Stimulated activated naive CD8-positive, alpha-beta T cell treated with anti-CD3 and anti-CD28 coated beads, Interleukin-15, Interleukin-2, amounts not matched to agents 100 U/mL and 50 U/mL, for 24 hours (primary cell): ENCODE data around the gene CARD10.
"Not testable (repeated sequence)": the region's sequence is repeated elsewhere in the genome, so short reads cannot be mapped to it uniquely, and the experiment has no call there.

Experiments used
- ATAC-seq: fragments of 150-1000 bp; cut with Tn5 transposase; one replicate; pipeline ENCODE4 v1.10.0; 2021
- DNase-seq: peaks from one replicate; pipeline ENCODE4 v3.0.0; 2021

The CARD10 gene

DNA sequence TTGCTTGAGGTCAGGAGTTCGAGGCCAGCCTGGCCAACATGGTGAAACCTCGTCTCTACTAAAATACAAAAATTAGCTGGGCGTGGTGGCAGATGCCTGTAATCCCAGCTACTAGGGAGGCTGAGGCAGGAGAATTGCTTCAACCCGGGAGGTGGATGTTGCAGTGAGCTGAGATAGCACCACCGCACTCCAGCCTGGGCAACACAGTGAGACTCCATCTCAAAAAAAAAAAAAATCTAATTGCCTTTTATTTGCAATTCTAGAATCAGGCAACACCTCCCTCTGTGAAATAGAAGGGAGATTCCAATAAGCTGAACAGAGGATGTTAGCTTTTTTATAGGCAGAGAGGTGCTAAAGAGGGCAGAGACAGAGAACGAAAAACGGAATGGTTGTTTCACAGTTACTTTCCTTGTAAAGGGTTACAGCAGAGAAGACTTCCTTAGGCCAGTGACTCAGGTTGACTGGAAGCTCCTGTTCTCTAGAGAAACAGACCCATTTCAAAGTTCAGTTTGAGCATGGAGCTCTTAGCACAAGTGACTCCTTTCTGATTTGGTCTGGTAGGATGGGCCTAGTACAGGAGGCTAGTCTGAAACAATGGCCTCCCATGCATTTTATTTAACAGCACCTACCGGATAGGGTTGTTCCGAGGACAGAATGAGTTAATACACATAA, 8.0 kb upstream of the CARD10 start:
- not testable (repeated sequence) for DNase-seq, ATAC-seq

DNA sequence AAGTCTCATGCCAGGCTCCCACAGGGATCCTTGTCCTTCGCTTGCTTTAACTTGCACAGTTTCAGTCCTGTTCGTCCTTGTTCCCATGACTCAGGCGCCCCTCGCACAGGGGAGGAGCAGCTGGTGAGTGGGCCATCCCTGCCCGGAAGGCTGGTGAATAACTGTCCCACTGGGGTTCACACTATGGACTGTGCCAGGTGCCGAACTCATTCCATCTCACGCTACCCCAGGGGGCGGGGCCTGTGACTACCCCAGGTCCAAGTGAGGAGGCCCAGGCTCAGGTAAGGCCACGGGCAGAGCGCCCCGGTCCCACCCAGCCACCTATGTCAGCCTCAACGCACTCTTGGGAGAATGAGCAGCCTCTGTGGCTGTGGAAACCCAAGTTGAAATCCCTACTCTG, 7.2 kb upstream of the CARD10 start:
- ATAC-seq (no peak), DNase-seq (no peak)

DNA sequence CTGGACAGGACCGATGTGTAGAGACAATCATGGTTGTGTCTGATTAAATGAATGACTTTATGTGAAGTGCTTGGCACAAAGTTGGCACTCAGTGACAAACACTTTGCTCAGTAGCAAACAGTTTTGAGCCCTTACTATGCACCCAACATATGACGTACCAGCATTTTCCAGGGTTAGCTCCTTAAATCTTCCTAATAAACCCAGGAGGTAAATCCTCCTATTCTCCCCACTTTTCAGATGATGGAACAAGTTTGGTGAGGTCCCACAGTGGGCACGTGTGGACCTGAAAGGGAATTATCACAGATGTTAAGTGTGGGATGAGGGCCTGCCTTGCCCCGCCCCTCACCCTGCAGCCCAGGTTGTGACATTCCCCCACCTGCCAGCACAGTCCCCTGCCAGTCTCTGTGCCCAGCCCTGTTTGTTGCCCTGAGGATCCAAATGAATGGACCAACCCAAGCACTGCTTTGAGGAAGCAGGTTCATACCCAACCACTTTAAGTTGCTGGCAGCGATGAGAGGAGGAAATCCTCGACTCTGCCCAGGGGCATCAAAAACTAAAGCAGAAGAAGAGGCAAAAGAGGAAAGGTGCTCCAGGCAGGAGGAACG, 6.6 kb upstream of the CARD10 start:
- DNase-seq, result no peak
- no peak for ATAC-seq

DNA sequence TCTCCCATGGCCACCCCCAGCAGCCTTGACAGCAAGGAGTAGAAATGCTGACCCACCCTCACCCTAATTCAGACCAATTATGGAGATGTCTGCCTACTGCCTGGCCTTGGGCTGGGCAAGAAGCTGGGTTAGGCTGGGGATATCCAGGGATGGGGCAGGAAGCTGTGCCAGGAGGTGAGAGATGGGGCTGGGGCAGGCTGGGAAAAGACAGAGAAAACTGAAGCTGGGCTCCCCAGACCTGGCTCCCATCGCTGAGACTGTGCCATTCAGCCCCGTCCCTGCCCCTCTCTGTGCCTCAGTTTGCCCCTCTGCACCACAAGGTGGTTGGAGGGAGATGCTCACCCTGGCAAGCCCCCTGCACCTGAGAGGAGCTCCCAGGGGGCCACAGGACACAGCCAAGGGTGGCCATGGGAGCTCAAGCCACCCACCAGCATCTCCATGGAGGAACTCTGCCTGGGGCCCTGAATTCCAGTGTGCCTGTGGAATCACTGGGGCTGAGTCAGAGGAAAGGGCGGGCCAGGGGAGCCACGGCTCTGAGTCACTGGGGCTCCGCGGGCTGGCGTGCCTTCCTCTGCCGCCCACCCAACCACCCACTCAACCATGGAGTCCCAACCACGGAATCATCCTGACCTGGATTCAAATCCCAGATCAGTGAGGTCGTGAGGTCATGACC, 6.0 kb upstream of the CARD10 start:
- ATAC-seq (no peak), DNase-seq (peak; percentile 36)

DNA sequence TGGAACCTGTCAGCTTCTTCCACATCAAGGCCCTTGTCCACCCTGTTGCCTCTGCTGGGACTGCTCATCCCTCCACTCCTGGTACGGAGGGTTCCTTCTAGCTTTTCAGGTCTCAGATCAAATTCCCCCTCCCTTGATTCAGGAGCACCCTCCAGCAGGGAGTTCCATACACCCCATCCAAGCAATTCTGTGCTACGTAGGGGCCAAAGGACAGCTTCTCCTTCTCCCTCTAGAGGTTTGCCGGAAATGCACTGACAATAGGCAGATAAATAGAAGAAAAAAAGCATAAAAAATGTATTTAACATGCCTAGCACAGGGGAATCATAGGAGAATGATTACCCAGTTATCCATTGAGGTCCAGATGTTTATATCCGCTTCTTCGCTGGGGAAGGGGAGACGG, 3.3 kb upstream of the CARD10 start:
- DNase-seq, result no peak
- no peak for ATAC-seq

DNA sequence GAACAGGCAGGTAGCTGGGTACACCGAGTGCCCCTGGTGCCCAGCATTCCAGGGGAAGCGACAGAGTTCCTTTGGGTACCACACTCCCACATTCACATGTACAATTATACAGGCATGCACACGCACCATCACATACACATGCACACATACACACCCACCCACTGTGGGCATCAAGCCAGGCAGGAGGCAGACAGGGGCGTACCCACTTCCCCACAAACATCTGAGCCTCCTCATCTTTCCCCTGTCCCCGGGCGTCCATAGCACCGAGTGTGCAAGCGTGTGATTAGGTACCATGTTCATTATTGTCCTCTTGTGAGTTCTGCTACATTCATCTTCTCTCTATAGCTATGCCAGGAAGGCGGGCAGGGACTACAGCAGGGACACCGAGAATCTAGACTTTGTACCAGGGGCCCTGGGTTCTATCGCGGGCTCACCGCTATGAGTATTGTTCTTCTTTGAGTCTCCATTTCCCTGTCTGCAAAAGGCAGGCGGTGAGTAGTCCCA, 2.1 kb upstream of the CARD10 start:
- DNase-seq, result no peak

DNA sequence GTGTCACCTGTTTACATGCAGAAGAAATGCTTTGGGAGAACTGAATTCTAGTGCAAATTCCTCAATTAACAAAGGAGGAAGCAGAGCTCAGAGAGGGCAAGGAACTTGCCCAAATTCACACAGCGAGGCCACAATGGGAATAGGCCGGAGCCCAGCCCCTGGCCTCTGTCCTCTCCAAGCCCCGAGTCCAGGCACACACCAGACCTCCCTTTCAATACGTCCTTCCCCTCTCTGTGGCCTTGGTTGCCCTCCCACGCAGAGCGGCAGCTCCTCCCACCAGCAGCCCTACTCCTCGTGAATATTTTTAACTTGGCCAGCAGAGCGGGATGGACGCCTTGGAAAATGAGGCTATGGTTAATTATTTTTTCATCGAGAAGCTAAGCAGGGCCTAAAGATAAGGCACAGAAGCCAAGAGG, 1.6 kb upstream of the CARD10 start:
- ATAC-seq, result no peak
- no peak for DNase-seq

More for the DNA sequence above, 2.1 kb upstream of the CARD10 start:
- no peak for ATAC-seq

DNA sequence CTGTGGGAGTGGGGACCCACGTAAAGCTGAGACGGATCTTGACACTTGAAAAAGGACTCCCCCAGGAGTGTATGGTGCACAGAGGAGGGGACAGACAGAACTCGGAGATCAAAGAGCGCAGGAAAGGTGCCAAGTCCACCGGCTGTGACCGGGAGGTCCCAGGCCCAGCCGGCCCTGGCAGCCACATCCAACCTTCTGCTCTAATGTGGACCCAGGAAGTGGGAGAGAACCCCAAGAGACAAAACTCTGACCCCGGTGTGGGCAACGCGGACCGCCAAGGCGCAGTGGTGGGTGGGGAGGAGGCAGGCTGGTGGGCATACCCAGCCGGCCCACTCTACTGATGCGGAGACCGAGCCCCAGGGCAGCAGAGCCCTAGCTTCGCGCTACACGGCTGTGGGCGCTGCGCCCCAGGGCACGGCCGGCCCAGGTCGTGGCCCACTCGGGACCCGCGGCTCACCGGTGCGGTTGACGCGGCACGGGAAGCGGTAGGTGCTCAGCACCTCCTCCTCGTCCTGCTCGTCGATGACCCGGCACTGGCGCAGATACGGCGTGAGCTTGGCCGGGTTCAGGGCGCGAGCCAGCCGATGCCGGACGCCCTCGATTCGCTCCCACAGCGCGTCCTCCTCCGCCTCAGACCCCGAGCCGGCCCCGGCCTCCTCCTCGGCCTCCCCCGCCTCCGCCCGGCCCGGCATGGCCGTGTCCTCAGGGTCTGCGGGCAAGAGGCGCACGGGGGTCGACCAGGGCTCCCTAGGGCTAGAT, 527 bp downstream of the CARD10 start:
- ATAC-seq, result peak; percentile 4
- DNase-seq, result no peak

DNA sequence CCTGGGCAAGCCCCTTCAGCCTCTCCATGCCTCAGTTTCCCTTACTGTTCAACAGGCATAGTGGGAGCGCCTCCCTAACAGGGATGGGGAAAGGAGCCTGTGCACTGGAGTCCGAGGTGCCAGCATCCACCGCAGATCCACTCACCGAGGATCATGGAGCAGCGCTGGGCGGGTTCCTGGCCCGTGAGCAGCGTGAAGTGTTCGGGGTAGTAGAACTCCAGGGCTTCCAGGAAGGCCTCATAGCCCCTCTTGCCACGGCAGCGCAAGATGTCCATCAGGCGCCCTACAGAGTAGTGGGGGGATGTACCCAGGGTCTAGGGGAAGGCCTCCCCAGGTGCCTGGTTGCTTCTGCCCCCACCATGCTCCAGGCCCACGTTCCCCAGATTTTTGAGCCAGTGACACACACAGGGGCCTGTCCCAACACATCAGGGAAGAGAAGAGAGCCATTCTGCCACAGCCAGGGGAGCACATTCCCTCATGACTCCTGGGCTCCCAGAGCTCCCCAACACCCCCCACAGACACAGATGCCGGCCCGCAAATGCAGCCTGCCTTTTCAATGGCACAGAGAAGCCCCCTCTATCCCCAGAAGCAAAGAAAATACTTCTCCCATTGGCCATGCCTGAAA, 1.3 kb downstream of the CARD10 start:
- ATAC-seq (no peak), DNase-seq (no peak)

DNA sequence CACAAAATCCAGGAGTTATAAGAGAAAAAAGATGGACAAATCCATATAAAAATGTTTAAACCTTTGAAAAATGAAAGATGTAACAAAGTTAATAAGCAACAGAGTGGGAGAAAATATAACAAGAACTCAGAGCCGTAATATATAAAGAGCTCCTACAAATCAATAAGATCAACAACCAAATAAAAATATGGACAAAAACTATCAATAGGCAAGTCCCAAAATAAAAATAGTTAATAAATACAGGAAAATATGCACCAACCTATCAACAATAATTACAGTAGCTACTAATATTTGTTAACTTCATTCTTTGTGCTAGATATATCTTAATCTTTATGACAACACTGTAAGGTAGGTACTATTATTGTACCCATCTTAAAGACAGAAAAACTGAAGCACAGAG, 2.8 kb downstream of the CARD10 start:
- no peak for ATAC-seq

DNA sequence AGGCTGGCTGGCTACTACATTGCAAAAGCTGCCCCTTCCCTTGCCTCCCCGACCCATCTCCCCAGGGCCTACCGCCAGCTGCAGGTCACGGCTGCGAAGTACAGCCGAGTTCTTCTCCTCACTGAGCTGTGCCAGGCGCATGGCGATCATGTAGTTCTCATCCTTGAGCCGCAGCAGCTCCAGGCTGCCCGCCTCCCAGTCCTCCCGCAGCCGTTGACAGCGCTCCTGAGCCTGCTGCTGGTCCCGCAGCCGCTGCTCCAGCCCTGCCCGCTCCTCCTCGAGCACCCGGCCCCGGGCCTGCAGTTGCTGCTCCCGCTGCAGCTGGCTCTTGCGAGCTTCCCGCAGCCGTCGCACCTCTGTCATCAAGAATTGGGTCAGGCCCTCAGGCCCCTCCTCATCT, 3.3 kb downstream of the CARD10 start:
- no peak for ATAC-seq
- DNase-seq, result no peak

More for the DNA sequence above, 2.8 kb downstream of the CARD10 start:
- DNase-seq, result no peak

DNA sequence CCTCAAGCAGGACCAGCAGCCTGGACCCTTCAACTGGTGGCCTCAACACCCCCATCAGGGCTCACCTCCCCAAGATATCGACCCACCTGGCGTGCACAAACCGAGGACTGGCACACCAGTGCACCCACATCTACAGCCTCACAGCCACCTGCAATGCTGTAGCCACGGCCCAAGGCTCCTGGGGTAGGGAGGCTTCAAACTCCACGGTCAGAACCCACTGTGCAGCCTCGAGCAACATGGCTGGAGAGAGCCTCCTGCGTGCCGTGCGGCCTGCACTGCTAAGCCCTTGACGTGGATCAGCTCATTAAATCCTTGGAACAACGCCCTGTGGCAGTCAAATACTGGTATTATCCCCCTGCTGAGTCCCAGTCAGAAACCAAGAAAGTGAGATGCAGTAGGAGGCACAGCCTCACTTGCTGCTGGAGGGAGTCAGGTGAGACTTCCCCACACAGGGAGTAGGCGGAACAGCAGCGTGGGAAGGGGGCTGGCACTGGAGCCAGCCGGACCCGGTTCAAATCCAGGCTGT, 4.6 kb downstream of the CARD10 start:
- ATAC-seq (no peak), DNase-seq (no peak)

DNA sequence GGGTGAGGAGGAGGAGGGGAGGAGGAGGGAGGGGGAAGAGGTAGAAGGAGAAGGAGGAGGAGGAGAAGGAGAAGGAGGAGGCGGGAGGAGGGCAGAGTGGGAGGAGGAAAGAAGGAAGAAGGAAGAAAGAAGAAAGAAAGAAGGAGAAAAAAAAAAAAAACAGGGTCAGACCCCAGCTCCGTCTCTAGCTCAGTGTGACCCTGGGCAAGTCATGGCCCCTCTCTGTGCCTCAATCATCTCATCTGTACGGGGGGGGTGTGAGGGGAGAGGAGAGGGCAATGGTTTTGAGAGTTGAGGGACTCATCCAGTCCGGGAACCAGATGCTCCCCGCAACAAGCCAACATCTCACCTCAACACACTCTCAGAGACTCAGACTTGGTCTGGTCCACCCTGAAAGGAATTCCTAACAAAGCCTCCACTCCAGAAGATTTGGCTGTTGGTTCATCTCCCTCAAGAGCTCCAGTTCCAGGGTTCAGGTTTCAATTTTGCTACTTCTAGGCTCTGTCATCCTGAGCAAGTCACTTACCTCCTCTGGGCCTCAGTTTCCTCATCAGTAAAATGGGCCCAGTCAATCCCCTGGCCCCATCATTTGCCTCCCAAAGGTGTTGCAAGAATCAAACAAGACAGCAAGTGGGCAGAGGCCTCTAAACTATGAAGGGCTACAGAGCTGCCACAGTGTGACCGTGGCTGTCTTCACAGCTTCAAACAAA, 7.7 kb downstream of the CARD10 start:
- no peak for ATAC-seq
- no peak for DNase-seq

DNA sequence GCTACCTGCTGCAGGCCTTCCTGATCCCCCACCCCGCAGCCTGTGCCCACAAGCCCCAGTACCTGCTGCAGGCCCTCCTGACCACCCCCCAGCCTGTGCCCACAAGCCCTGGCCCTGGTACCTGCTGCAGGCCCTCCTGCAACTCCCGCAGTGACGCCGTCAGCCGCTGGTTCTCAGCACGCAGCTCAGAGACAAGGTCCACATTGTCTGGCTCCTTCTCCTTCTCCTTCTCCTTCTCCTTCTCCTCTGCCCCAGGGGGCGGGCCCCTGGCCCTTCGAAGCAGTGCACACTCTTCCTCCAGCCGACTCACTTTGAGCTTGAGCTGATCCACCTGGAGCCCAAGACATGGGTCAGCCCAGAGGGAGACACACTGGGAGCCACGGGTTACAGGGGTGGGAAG, 9.1 kb downstream of the CARD10 start:
- no peak for DNase-seq
- ATAC-seq, result no peak

DNA sequence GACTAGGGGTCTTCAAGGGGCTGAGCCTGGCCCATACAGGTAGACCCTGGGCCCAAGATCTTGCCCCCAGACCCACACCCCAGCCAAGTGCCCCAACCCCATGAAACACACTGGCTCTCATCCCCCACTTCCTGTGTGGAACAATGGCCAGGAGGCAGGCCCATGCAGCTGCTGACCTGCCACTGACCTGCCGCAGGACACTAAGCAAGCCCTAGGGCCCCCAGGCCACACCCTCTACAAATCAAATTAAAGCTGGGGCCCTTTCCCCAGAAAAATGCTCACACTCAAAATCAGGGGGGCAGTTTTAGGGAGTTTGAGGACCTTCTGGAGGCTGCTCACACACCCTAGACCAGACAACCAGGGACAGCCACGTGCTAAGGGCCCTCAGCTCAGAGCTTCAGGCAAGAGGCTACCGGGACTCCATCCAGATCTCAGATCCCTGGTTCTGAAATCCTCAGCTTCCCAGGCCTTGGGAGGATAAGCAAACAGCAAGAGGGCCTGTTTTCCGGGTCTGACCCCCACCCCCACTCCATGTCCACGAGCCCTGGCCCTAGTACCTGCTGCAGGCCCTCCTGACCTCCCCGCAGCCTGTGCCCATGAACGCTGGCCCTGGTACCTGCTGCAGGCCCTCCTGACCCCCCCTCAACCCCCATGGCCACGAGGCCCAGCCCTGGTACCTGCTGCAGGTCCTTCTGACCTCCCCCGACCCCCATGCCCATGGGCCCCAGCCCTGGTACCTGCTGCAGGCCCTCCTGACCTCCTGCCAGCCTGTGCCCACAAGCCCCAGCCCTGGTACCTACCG, 10.0 kb downstream of the CARD10 start:
- DNase-seq (no peak), ATAC-seq (no peak)

DNA sequence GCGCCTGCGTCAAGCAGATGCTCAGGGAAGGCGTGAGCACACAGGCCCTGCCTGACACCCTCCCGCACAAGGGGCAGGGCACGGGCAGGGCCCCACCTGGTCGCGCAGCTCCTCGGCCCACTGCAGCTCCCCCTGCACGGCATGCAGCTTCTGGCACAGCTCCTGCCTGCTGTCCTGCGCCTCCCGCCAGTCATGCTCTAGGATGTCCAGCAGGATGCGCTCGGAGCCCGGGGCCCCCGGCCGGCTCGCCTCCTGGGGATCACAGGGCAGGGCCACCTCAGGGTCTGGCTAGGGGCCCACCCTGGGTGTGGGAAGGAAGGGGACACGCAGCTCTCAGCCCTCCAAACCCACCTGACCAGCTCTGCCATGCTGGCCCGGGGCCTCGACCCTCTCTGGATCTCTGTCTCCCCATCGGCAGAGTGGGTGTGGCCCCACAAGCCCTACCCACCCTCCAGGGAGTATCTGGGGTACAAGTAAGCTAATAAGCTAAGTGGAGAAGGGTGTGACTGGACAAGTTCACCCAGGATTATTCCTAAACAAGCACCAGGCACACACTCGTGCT, 10.7 kb downstream of the CARD10 start:
- no peak for ATAC-seq
- DNase-seq, result no peak

DNA sequence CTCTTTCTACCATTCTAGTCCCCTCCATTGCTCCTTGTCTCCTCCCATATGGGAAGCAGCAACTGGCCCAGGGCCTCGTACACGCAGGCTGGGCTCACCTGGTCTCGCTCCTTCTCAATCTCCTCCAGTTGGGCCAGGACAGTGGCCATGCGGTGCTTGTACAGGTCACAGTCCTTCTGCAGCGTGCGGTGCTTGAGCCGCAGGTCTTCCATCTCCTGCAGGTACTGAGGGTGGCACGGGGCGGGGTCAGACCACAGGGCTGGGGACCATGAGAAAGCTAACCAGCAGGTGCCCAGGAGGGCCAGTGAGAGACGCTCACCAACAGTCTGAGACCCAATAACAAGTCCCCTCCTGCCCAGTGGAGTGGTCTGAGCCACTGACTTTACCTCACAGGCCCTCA, 11.5 kb downstream of the CARD10 start:
- ATAC-seq (no peak), DNase-seq (no peak)

DNA sequence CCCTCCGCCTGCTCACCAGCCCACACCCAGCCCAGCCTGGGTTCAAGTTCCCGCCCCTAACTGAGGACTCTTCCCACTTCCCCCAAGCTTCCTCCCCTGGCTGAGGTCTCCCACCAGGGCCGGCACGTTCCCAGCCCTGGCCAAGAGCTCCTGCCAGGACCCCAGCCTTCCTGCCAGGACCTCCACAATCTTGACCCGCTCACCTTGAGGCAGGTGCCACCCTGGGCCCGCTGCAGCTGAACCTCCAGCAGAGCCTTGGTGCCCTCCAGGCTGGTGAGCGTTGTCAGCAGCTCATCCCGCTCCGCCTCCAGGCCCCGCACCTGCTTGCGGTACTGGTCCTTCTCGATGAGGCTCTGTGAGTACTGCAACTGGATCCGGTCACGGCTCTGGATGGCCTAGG, 13.2 kb downstream of the CARD10 start:
- no peak for DNase-seq
- ATAC-seq, result no peak

DNA sequence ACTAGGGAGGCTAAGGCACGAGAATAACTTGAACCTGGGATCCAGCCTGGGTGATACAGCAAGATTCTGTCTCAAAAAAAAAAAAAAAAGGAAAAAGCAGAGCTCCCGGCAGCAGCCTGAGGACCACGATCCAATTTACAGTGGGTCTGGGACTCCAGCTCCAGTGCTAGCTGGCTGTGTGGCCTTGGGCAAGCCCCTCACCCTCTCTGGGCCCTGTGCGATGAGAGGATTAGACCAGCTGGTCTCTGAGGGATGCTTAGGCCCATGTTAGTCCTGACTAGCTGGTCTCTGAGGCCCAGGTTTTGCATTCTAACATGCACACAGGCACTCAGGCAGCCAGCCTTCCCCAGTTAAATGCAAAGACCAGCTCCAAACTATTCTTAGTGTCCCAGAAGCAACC, 13.7 kb downstream of the CARD10 start:
- no peak for ATAC-seq
- DNase-seq, result no peak

DNA sequence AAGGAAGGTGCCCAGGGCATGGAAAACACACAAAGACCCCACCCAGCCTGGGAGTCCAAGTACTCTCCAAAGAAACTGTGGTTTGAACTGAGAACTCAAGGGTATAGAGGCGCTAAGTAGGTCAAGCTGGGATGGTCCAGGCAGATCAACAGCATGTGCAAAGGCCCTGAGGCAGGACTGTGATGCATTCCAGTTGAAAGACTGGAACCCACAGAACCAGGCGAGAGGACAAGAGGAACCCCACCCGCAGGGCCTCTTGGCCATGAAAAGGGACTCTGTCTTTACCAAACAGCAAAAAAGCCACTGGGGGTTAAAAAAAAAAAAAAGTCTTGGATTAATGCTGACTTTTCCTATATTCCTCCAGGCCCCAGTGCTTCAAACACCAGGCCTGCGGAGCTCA, 14.3 kb downstream of the CARD10 start:
- no peak for ATAC-seq
- no peak for DNase-seq
